Measurements from ENCODE around the gene PLA2G2F. TPM values are rescaled to one million over a fixed set of nuclear protein-coding genes. Genes with fewer than 3 reads are reported as not detected.

The PLA2G2F gene
- total and polyA plus RNA-seq, 9 of the 15 experiments (the other 6 are each of a cell fraction or from before 2014, with no cell fraction given), result not detected

- TF ChIP-seq, protein P1, sequence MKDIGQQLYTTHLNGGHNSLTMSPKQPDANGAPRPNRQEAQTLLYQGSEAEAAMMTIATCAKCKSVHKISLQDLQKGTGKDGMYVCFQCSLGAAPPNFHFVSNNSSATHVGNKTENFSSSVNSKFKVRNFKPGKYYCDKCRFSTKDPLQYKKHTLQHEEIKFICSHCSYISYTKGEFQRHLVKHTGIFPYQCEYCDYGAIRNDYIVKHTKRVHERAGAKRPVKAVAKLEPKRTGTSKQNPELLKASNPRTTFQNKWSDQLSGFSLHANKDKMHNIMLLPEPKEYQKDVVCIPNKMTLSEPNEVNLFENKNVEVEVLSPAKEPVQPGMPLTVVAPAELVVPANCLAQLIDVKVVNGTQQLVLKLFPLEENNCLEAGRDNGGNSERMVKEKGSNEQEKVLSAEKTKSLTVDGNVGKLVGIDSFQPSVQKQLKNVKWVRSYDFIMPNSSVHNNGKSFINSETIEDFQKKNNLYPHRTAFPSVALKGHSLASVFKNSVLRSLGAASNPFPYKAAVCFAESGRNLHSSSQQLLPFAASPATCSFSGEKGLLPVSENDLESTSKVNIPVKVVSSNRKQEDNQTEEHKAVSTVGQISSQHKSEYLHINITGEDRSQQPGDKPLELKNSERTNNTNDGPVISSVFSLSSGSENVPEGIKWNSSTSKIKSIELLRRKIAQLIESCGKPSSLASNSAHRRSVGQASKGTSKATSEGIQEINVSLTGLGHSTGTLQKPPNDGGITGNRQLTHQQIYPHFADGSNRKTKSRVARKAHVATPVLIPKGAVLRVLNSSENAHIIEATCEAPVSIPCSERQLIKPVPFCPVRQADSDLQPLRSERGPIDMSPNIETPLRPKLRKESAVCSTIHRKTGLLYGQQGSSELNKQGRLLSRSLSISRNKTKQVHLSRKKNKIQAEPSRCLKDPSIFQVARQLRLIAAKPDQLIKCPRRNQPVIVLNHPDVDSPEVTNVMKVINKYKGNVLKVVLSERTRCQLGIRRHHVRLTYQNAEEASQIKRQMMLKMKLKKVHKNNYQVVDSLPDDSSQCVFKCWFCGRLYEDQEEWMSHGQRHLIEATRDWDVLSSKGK (CRISPR knock-in tag; IDR thresholded peaks at IDR 0.05), result 0 out of 2 replicates have a peak, but pooled peaks have one; percentile 64
- TF ChIP-seq SMAD1 (IDR thresholded peaks at IDR 0.05; ENCODE audit: low read depth, low read length, partially characterized antibody), result peak; percentile 57
- no peak for TF ChIP-seq CUX1 (CRISPR knock-in tag; IDR thresholded peaks at IDR 0.05)
- TF ChIP-seq PTBP1 (IDR thresholded peaks at IDR 0.05; ENCODE audit: low read depth, low read length), result no peak
- no peak for TF ChIP-seq ZNF311 (CRISPR knock-in tag; IDR thresholded peaks at IDR 0.05)
- 0 out of 2 replicates have a peak, but pooled peaks have one; percentile 4 for TF ChIP-seq RHOXF2B (CRISPR knock-in tag; conservative IDR thresholded peaks at IDR 0.05)
- TF ChIP-seq ZKSCAN1 (IDR thresholded peaks at IDR 0.05; ENCODE audit: low read depth, low read length), result peak; percentile 61; the same call in 1 of the 2 replicates
- TF ChIP-seq, protein P2, sequence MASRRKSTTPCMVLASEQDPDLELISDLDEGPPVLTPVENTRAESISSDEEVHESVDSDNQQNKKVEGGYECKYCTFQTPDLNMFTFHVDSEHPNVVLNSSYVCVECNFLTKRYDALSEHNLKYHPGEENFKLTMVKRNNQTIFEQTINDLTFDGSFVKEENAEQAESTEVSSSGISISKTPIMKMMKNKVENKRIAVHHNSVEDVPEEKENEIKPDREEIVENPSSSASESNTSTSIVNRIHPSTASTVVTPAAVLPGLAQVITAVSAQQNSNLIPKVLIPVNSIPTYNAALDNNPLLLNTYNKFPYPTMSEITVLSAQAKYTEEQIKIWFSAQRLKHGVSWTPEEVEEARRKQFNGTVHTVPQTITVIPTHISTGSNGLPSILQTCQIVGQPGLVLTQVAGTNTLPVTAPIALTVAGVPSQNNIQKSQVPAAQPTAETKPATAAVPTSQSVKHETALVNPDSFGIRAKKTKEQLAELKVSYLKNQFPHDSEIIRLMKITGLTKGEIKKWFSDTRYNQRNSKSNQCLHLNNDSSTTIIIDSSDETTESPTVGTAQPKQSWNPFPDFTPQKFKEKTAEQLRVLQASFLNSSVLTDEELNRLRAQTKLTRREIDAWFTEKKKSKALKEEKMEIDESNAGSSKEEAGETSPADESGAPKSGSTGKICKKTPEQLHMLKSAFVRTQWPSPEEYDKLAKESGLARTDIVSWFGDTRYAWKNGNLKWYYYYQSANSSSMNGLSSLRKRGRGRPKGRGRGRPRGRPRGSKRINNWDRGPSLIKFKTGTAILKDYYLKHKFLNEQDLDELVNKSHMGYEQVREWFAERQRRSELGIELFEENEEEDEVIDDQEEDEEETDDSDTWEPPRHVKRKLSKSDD (conservative IDR thresholded peaks at IDR 0.05; ENCODE audit: low read length), result no peak
- no peak; the same call in 1 of the 2 replicates for TF ChIP-seq FOSL1 (tag; conservative IDR thresholded peaks at IDR 0.05)
- TF ChIP-seq, protein P3, sequence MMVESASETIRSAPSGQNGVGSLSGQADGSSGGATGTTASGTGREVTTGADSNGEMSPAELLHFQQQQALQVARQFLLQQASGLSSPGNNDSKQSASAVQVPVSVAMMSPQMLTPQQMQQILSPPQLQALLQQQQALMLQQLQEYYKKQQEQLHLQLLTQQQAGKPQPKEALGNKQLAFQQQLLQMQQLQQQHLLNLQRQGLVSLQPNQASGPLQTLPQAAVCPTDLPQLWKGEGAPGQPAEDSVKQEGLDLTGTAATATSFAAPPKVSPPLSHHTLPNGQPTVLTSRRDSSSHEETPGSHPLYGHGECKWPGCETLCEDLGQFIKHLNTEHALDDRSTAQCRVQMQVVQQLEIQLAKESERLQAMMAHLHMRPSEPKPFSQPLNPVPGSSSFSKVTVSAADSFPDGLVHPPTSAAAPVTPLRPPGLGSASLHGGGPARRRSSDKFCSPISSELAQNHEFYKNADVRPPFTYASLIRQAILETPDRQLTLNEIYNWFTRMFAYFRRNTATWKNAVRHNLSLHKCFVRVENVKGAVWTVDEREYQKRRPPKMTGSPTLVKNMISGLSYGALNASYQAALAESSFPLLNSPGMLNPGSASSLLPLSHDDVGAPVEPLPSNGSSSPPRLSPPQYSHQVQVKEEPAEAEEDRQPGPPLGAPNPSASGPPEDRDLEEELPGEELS (CRISPR knock-in tag; IDR thresholded peaks at IDR 0.05; ENCODE audit: borderline replicate concordance), result no peak
- TF ChIP-seq, protein P4, sequence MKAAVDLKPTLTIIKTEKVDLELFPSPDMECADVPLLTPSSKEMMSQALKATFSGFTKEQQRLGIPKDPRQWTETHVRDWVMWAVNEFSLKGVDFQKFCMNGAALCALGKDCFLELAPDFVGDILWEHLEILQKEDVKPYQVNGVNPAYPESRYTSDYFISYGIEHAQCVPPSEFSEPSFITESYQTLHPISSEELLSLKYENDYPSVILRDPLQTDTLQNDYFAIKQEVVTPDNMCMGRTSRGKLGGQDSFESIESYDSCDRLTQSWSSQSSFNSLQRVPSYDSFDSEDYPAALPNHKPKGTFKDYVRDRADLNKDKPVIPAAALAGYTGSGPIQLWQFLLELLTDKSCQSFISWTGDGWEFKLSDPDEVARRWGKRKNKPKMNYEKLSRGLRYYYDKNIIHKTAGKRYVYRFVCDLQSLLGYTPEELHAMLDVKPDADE (conservative IDR thresholded peaks at IDR 0.05; ENCODE audit: control insufficient read depth, low read depth, low read length), result no peak
Observed at GRCh38 chr1:20187813-20188454, 48.8 kb downstream of the PLA2G2F start (continued).

Data from K562 (cell line).